HepG2 (cell line): ENCODE data around the gene SRSF7. TPM values are rescaled to one million over a fixed set of nuclear protein-coding genes. Genes with fewer than 3 reads are reported as not detected.

Experiments
- ATF7 ChIP-seq, 2 experiments: fragments of 450-650 bp in 1 of 2; sonication (generic) in 1 of 2; formaldehyde crosslinking in 1 of 2; IDR thresholded peaks; 2 replicates each; pipeline versions ENCODE4 v1.4.0 to v1.6.1; 2016 to 2020; ENCODE audit warnings: antibody characterized with exemption in 1 of 2, mild to moderate bottlenecking in 1 of 2, missing genetic modification reagents in 1 of 2
- DPF2 ChIP-seq: sonication (generic); formaldehyde crosslinking; IDR thresholded peaks from 2 replicates; pipeline ENCODE4 v1.4.0; 2020; ENCODE audit warnings: mild to moderate bottlenecking, low read depth, missing genetic modification reagents, borderline replicate concordance
- GLI4 ChIP-seq: sonication (generic); formaldehyde crosslinking; IDR thresholded peaks from 2 replicates; pipeline ENCODE4 v1.5.1; 2020; ENCODE audit warnings: missing genetic modification reagents, mild to moderate bottlenecking, moderate library complexity, borderline replicate concordance
- KDM5A ChIP-seq: fragments of 200-600 bp; sonication (generic); IDR thresholded peaks from 2 replicates; pipeline ENCODE4 v1.7.0; 2018; ENCODE audit warnings: antibody characterized with exemption, mild to moderate bottlenecking, low read length, borderline replicate concordance
- MTERF4 ChIP-seq: sonication (generic); formaldehyde crosslinking; IDR thresholded peaks from 2 replicates; pipeline ENCODE4 v1.8.0; 2023; ENCODE audit warnings: mild to moderate bottlenecking, missing genetic modification reagents
- MXD3 ChIP-seq: IDR thresholded peaks from 2 replicates; pipeline ENCODE4 v1.6.1; 2016; ENCODE audit warnings: mild to moderate bottlenecking, missing biosample characterization, missing genetic modification reagents
- NFATC3 ChIP-seq: sonication (generic); formaldehyde crosslinking; IDR thresholded peaks from 2 replicates; pipeline ENCODE4 v1.5.1; 2020; ENCODE audit warnings: mild to moderate bottlenecking, missing genetic modification reagents
- NFE2L1 ChIP-seq: sonication (generic); formaldehyde crosslinking; IDR thresholded peaks from 2 replicates; pipeline ENCODE4 v1.4.0; 2020; ENCODE audit warnings: missing genetic modification reagents, mild to moderate bottlenecking, borderline replicate concordance
- NR2F2 ChIP-seq: IDR thresholded peaks from 2 replicates; pipeline ENCODE4 v1.6.1; 2012; ENCODE audit warnings: low read depth, inconsistent platforms, borderline replicate concordance
- ONECUT2 ChIP-seq: sonication (generic); formaldehyde crosslinking; IDR thresholded peaks from 2 replicates; pipeline ENCODE4 v1.4.0; 2020; ENCODE audit warnings: missing genetic modification reagents
- PCBP2 ChIP-seq: fragments of 200-400 bp; formaldehyde crosslinking; optimal IDR thresholded peaks from 2 replicates; pipeline ENCODE3; 2018; ENCODE audit warnings: low read length, low read depth; ENCODE audit not compliant: poor library complexity, severe bottlenecking
- RFXANK ChIP-seq: IDR thresholded peaks from 2 replicates; pipeline ENCODE4 v1.6.1; 2016
- SAFB2 ChIP-seq: sonication (generic); formaldehyde crosslinking; IDR thresholded peaks from 2 replicates; pipeline ENCODE4 v1.5.1; 2020; ENCODE audit warnings: missing genetic modification reagents, low read depth, mild to moderate bottlenecking, borderline replicate concordance
- SP5 ChIP-seq: IDR thresholded peaks from 2 replicates; pipeline ENCODE4 v1.6.1; 2016; ENCODE audit warnings: low read depth, borderline replicate concordance
- TARDBP ChIP-seq: sonication (generic); formaldehyde crosslinking; IDR thresholded peaks from 2 replicates; pipeline ENCODE4 v1.8.0; 2022; ENCODE audit warnings: mild to moderate bottlenecking, missing genetic modification reagents
- ZBTB1 ChIP-seq: sonication (generic); formaldehyde crosslinking; IDR thresholded peaks from 2 replicates; pipeline ENCODE4 v1.4.0; 2020; ENCODE audit warnings: missing genetic modification reagents, borderline replicate concordance
- ZBTB2 ChIP-seq: sonication (generic); formaldehyde crosslinking; IDR thresholded peaks from 2 replicates; pipeline ENCODE4 v1.8.0; 2022; ENCODE audit warnings: low read depth, missing genetic modification reagents
- ZBTB37 ChIP-seq: sonication (generic); formaldehyde crosslinking; IDR thresholded peaks from 2 replicates; pipeline ENCODE4 v1.4.0; 2020; ENCODE audit warnings: mild to moderate bottlenecking, missing genetic modification reagents
- ZBTB43 ChIP-seq: sonication (generic); formaldehyde crosslinking; conservative IDR thresholded peaks from 2 replicates; pipeline ENCODE4 v1.4.0; 2020; ENCODE audit warnings: missing genetic modification reagents
- ZFP62 ChIP-seq: sonication (generic); formaldehyde crosslinking; IDR thresholded peaks from 2 replicates; pipeline ENCODE4 v1.4.0; 2020; ENCODE audit warnings: missing genetic modification reagents
- ZNF124 ChIP-seq: sonication (generic); formaldehyde crosslinking; IDR thresholded peaks from 2 replicates; pipeline ENCODE4 v1.4.0; 2020; ENCODE audit warnings: missing genetic modification reagents
- ZNF382 ChIP-seq: sonication (generic); formaldehyde crosslinking; IDR thresholded peaks from 2 replicates; pipeline ENCODE4 v1.5.0; 2020; ENCODE audit warnings: missing genetic modification reagents, mild to moderate bottlenecking, borderline replicate concordance
- ZNF724P ChIP-seq: sonication (generic); formaldehyde crosslinking; IDR thresholded peaks from 2 replicates; pipeline ENCODE4 v1.8.0; 2022; ENCODE audit warnings: missing genetic modification reagents, borderline replicate concordance
- ZNF781 ChIP-seq: sonication (generic); formaldehyde crosslinking; IDR thresholded peaks from 2 replicates; pipeline ENCODE4 v1.5.1; 2020; ENCODE audit warnings: borderline replicate concordance, mild to moderate bottlenecking, missing genetic modification reagents; ENCODE audit errors: not compliant biosample characterization
- polyA plus RNA-seq, 8 experiments: library from polyadenylated mRNA; depleted of rRNA in 3 of 8; stranded (reverse) in 7 of 8; unstranded in 1 of 8; fragments of >200 nt; fragmentation: Illumina TruSeq in 4 of 8; extraction: Trizol in 4 of 8; gene quantifications; 2 replicates each; pipeline versions ENCODE4 v1.2.1 to v1.2.3, GENCODE V29; 2011 to 2016; ENCODE audit warnings: low read depth in 4 of 8, missing spikeins in 1 of 8, mixed read lengths in 1 of 8; ENCODE audit not compliant: insufficient read depth in 1 of 8
- total RNA-seq, 5 experiments: library from RNA; depleted of rRNA; stranded (reverse); fragments of >200 nt; fragmentation: Illumina TruSeq; extraction: Trizol; gene quantifications; 2 replicates each; pipeline ENCODE4 v1.2.3, GENCODE V29; 2016; ENCODE audit warnings: low read depth in 1 of 5

SRSF7 gene
- total and polyA plus RNA-seq, 2 of the 13 experiments (the other 11 are each of a cell fraction or from before 2014, with no cell fraction given): 172 to 275 TPM

GRCh38 chr2:38740851-38741731, 10.1 kb downstream of the SRSF7 start (continued):
- no peak for TF ChIP-seq ZBTB2
- TF ChIP-seq NFE2L1 (CRISPR knock-in tag): no peak
- no peak for TF ChIP-seq ZNF781 (CRISPR knock-in tag)
- TF ChIP-seq RFXANK (CRISPR knock-in tag): no peak
- no peak for TF ChIP-seq ONECUT2 (CRISPR knock-in tag)
- no peak for TF ChIP-seq MXD3 (CRISPR knock-in tag)
- no peak for TF ChIP-seq PCBP2
- TF ChIP-seq ZFP62 (CRISPR knock-in tag): no peak
- no peak for TF ChIP-seq NFATC3
- no peak for TF ChIP-seq ZBTB37
- TF ChIP-seq ZBTB1 (CRISPR knock-in tag): no peak
- no peak for TF ChIP-seq TARDBP
- TF ChIP-seq NR2F2: no peak
- TF ChIP-seq MTERF4 (CRISPR knock-in tag): no peak
- no peak for TF ChIP-seq ZNF382 (CRISPR knock-in tag)
- no peak for TF ChIP-seq ATF7 (IDR thresholded peaks at IDR 0.05)
- no peak for TF ChIP-seq ATF7 (CRISPR knock-in tag; IDR thresholded peaks at IDR 0.05)
- TF ChIP-seq DPF2 (CRISPR knock-in tag): no peak
- TF ChIP-seq ZBTB43: no peak
- peak; percentile 67; the same call in 1 of the 2 replicates for TF ChIP-seq KDM5A
- TF ChIP-seq ZNF724P (CRISPR knock-in tag): no peak
- no peak for TF ChIP-seq SP5
- TF ChIP-seq GLI4 (CRISPR knock-in tag): 0 out of 2 replicates have a peak, but pooled peaks have one; percentile 9
- TF ChIP-seq ZNF124 (CRISPR knock-in tag): 0 out of 2 replicates have a peak, but pooled peaks have one; percentile 36
- TF ChIP-seq SAFB2 (CRISPR knock-in tag): no peak
